Neural cell (in vitro differentiated cells): ENCODE data around the gene TUBA8. TPM values are rescaled to one million over a fixed set of nuclear protein-coding genes. Genes with fewer than 3 reads are reported as not detected.

Experiments
- H2AFZ ChIP-seq: fragments of 200-600, 300-800 bp; sonication (generic), shearing (Covaris generic); 2 replicates; pipeline ENCODE4 v1.6.0; 2014; ENCODE audit warnings: low read depth, mild to moderate bottlenecking, antibody characterized with exemption, low read length, moderate library complexity
- H3F3A ChIP-seq: fragments of 200-600 bp; shearing (Covaris generic); 2 replicates; pipeline ENCODE4 v1.6.1; 2016; ENCODE audit warnings: mild to moderate bottlenecking, moderate library complexity, mixed read lengths, antibody characterized with exemption, low read length; ENCODE audit not compliant: insufficient read depth, poor library complexity, severe bottlenecking
- H3K27ac ChIP-seq: fragments of 200-600, 300-800 bp; sonication (generic), shearing (Covaris generic); 2 replicates; pipeline ENCODE4 v1.5.1; 2014; ENCODE audit warnings: mild to moderate bottlenecking, low read length, moderate library complexity
- H3K27me3 ChIP-seq: fragments of 300-800, 200-600 bp; sonication (generic), shearing (Covaris generic); 2 replicates; pipeline ENCODE4 v1.6.0; 2014; ENCODE audit warnings: mild to moderate bottlenecking, low read depth, low read length, moderate library complexity; ENCODE audit not compliant: insufficient read depth
- H3K36me3 ChIP-seq: fragments of 300-800, 200-600 bp; sonication (generic), shearing (Covaris generic); 2 replicates; pipeline ENCODE4 v1.5.1; 2014; ENCODE audit warnings: mild to moderate bottlenecking, antibody characterized with exemption, low read length, moderate library complexity; ENCODE audit not compliant: insufficient read depth
- H3K4me2 ChIP-seq: fragments of 300-800, 200-600 bp; sonication (generic), shearing (Covaris generic); 2 replicates; pipeline ENCODE4 v1.6.0; 2014; ENCODE audit warnings: mild to moderate bottlenecking, low read length
- H3K4me3 ChIP-seq: fragments of 300-800, 200-600 bp; sonication (generic), shearing (Covaris generic); 2 replicates; pipeline ENCODE4 v1.5.1; 2014; ENCODE audit warnings: mild to moderate bottlenecking, low read length, moderate library complexity
- H3K79me2 ChIP-seq: fragments of 200-600 bp; shearing (Covaris generic); replicated peaks from 2 replicates; pipeline ENCODE4 v1.6.0; 2014; ENCODE audit warnings: mild to moderate bottlenecking, low read length, moderate library complexity; ENCODE audit not compliant: insufficient read depth
- H3K9ac ChIP-seq: fragments of 300-800, 200-600 bp; sonication (generic), shearing (Covaris generic); 2 replicates; pipeline ENCODE4 v1.6.1; 2016; ENCODE audit warnings: mild to moderate bottlenecking, low read length, mixed read lengths
- H3K9me2 ChIP-seq: fragments of 200-600 bp; shearing (Covaris generic); 2 replicates; pipeline ENCODE4 v1.6.1; 2016; ENCODE audit warnings: mild to moderate bottlenecking, low read length, mixed read lengths; ENCODE audit not compliant: insufficient read depth
- H3K9me3 ChIP-seq: fragments of 200-600, 300-800 bp; sonication (generic), shearing (Covaris generic); 2 replicates; pipeline ENCODE4 v1.6.1; 2016; ENCODE audit warnings: mild to moderate bottlenecking, mixed run types, low read length, moderate library complexity, mixed read lengths
- H4K20me1 ChIP-seq: fragments of 200-600 bp; shearing (Covaris generic); 2 replicates; pipeline ENCODE4 v1.6.1; 2016; ENCODE audit warnings: mild to moderate bottlenecking, mixed run types; ENCODE audit not compliant: insufficient read depth
- CTCF ChIP-seq: fragments of 450-650 bp; IDR thresholded peaks from 2 replicates; pipeline ENCODE4 v1.5.1; 2014; ENCODE audit warnings: antibody characterized with exemption, mild to moderate bottlenecking, moderate library complexity; ENCODE audit not compliant: poor library complexity, severe bottlenecking
- EP300 ChIP-seq: fragments of 450-650 bp; conservative IDR thresholded peaks from 2 replicates; pipeline ENCODE4 v1.6.1; 2014; ENCODE audit warnings: antibody characterized with exemption, mild to moderate bottlenecking, moderate library complexity; ENCODE audit not compliant: poor library complexity, severe bottlenecking
- EZH2 ChIP-seq: fragments of 200-600, 300-800 bp; shearing (Covaris generic), sonication (generic); IDR thresholded peaks from 2 replicates; pipeline ENCODE4 v1.6.1; 2014; ENCODE audit warnings: antibody characterized with exemption, low read length, borderline replicate concordance, mild to moderate bottlenecking; ENCODE audit not compliant: insufficient read depth, poor library complexity, severe bottlenecking
- MXI1 ChIP-seq: fragments of 450-650 bp; conservative IDR thresholded peaks from 2 replicates; pipeline ENCODE4 v1.6.1; 2014; ENCODE audit warnings: antibody characterized with exemption, mild to moderate bottlenecking; ENCODE audit not compliant: poor library complexity, severe bottlenecking
- POLR2AphosphoS5 ChIP-seq: IDR thresholded peaks from 2 replicates; pipeline ENCODE4 v1.6.1; 2012
- RAD21 ChIP-seq: fragments of 450-650 bp; conservative IDR thresholded peaks from 2 replicates; pipeline ENCODE4 v1.6.1; 2014; ENCODE audit warnings: antibody characterized with exemption, mild to moderate bottlenecking, moderate library complexity
- SMC3 ChIP-seq: fragments of 450-650 bp; conservative IDR thresholded peaks from 2 replicates; pipeline ENCODE4 v1.6.1; 2014; ENCODE audit warnings: antibody characterized with exemption, mild to moderate bottlenecking, moderate library complexity; ENCODE audit not compliant: poor library complexity
- TAF1 ChIP-seq: IDR thresholded peaks from 2 replicates; pipeline ENCODE4 v1.6.1; 2012; ENCODE audit warnings: low read depth
- polyA plus RNA-seq: library from polyadenylated mRNA; depleted of rRNA; stranded (reverse); fragments of >200 nt; gene quantifications from 2 replicates; pipeline ENCODE4 v1.2.3, GENCODE V29; 2014
- TF ChIP-seq, protein P1 (sequence below): IDR thresholded peaks from 2 replicates; pipeline ENCODE4 v1.6.1; 2012; ENCODE audit warnings: borderline replicate concordance

TUBA8 gene
- polyA plus RNA-seq, 1 donor from 2014 or later, result 1.8 TPM

DNA sequence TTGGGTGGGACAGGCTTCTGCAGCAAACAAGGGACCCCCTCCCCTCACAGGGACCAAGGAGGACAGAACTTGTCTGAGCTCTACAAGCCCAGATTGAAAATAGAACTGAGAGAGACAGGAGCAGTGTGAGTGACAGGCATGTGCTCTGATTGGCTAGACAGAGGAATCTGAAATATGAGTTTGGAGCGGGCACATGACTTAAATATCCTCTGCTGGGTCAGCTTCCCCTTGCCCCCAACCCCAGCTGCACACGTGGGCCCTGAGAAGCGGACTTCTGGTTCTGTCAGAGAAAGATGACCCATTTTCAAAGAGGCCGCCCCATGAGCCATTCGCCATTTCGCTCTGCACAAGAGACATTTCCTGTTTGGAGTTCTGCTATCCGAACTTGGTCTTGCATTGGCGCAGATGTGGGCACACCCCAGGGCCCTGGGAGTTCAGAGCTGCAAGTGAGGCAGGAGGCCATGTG, 5.3 kb downstream of the TUBA8 start:
- no peaks in the 10 kb centered on the region for H3F3A ChIP-seq

DNA sequence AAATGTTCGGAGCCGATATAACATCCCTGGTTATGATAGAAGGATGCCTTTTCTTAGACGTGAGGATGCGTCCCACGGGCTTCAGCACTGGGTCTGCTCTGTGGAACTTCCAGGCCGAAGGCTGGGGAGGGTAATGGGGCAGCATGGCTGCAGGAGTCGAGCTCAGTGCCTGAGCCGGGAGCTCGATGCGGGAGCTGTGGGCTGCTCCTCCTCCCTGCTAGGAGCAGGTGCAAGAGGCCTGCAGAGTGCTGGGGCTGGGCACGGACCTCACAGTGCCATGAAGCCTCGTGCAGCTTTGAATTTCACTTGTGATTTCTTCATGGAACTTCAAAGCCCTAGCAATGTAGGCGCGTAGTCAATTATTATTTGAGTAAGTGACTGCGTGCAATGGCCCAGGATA, 6.0 kb downstream of the TUBA8 start:
- Histone ChIP-seq H2AFZ (no peak overlapping the region), H3K79me2 (no peaks in the 10 kb centered on the region), H3K4me3 (no peak overlapping the region), H3K9me3 (no peaks in the 10 kb centered on the region), H3K9me2 (no peaks in the 10 kb centered on the region), H3K27ac (no peak overlapping the region), H3K36me3 (no peaks in the 10 kb centered on the region), H4K20me1 (no peaks in the 10 kb centered on the region), H3K4me2 (no peak overlapping the region), H3K9ac (no peak overlapping the region), H3F3A (no peaks in the 10 kb centered on the region), H3K27me3 (peaks cover 2% of the 10 kb centered on the region)
- no peak for TF ChIP-seq RAD21
- no peak for TF ChIP-seq CTCF
- TF ChIP-seq, protein P1, sequence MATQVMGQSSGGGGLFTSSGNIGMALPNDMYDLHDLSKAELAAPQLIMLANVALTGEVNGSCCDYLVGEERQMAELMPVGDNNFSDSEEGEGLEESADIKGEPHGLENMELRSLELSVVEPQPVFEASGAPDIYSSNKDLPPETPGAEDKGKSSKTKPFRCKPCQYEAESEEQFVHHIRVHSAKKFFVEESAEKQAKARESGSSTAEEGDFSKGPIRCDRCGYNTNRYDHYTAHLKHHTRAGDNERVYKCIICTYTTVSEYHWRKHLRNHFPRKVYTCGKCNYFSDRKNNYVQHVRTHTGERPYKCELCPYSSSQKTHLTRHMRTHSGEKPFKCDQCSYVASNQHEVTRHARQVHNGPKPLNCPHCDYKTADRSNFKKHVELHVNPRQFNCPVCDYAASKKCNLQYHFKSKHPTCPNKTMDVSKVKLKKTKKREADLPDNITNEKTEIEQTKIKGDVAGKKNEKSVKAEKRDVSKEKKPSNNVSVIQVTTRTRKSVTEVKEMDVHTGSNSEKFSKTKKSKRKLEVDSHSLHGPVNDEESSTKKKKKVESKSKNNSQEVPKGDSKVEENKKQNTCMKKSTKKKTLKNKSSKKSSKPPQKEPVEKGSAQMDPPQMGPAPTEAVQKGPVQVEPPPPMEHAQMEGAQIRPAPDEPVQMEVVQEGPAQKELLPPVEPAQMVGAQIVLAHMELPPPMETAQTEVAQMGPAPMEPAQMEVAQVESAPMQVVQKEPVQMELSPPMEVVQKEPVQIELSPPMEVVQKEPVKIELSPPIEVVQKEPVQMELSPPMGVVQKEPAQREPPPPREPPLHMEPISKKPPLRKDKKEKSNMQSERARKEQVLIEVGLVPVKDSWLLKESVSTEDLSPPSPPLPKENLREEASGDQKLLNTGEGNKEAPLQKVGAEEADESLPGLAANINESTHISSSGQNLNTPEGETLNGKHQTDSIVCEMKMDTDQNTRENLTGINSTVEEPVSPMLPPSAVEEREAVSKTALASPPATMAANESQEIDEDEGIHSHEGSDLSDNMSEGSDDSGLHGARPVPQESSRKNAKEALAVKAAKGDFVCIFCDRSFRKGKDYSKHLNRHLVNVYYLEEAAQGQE, result no peak
- TF ChIP-seq EZH2, result no peak
- TF ChIP-seq POLR2AphosphoS5, result no peak
- no peak for TF ChIP-seq MXI1
- no peak for TF ChIP-seq EP300
- no peak for TF ChIP-seq SMC3
- TF ChIP-seq TAF1, result no peak

More for the DNA sequence above, 5.3 kb downstream of the TUBA8 start:
- Histone ChIP-seq H2AFZ (no peak overlapping the region), H3K9me3 (no peaks in the 10 kb centered on the region), H3K27me3 (peaks cover 9% of the 10 kb centered on the region), H3K4me2 (no peak overlapping the region), H4K20me1 (no peaks in the 10 kb centered on the region), H3K9me2 (no peaks in the 10 kb centered on the region), H3K27ac (no peak overlapping the region), H3K79me2 (no peaks in the 10 kb centered on the region), H3K4me3 (no peak overlapping the region), H3K9ac (no peak overlapping the region), H3K36me3 (no peaks in the 10 kb centered on the region)
- TF ChIP-seq EP300, result no peak
- TF ChIP-seq RAD21, result no peak
- no peak for TF ChIP-seq TAF1
- no peak for TF ChIP-seq SMC3
- TF ChIP-seq POLR2AphosphoS5, result no peak
- TF ChIP-seq MXI1, result no peak
- no peak for TF ChIP-seq CTCF
- no peak for TF ChIP-seq EZH2
- TF ChIP-seq, protein P1, result no peak
